Adrenal gland (tissue), 12 donors: ENCODE results near the gene SSC5D. TPM values are rescaled to one million over a fixed set of nuclear protein-coding genes. Genes with fewer than 3 reads are reported as not detected.

Source experiments
- DNase-seq, 7 donors: peaks; one replicate each; pipeline ENCODE4 v3.0.0-alpha.2; 2019 to 2020
- H3K27ac ChIP-seq, 5 donors: fragments of 200-600 bp; sonication (generic) in 4 of 5; 1 replicate in 3 of 5; 2 replicates in 2 of 5; pipeline versions ENCODE4 v1.5.1 to v1.8.0; 2016 to 2020; ENCODE audit warnings: mild to moderate bottlenecking in 1 of 5
- H3K27me3 ChIP-seq: fragments of 200-600 bp; 2 replicates; pipeline ENCODE4 v1.8.0; 2021
- H3K36me3 ChIP-seq, 2 donors: fragments of 200-600 bp; replicated peaks in 1 of 2; 1 replicate in 1 of 2; 2 replicates in 1 of 2; pipeline versions ENCODE4 v1.5.1 to v1.8.0; 2018 to 2022
- H3K4me1 ChIP-seq, 2 donors: fragments of 200-600 bp; replicated peaks in 1 of 2; 1 replicate in 1 of 2; 2 replicates in 1 of 2; pipeline versions ENCODE4 v1.5.1 to v1.8.0; 2018 to 2021
- H3K4me3 ChIP-seq, 4 donors: fragments of 200-600 bp; sonication (generic) in 3 of 4; one replicate each; pipeline ENCODE4 v1.5.1; 2016 to 2018
- H3K9me3 ChIP-seq, 3 donors: fragments of 200-600 bp; sonication (generic) in 1 of 3; replicated peaks in 1 of 3; 1 replicate in 2 of 3; 2 replicates in 1 of 3; pipeline versions ENCODE4 v1.5.1 to v1.8.0; 2016 to 2021
- POLR2A ChIP-seq, 2 donors: fragments of 450-650 bp; IDR thresholded peaks; one replicate each; pipeline ENCODE4 v1.6.1; 2017; ENCODE audit warnings: antibody characterized with exemption in 2 of 2, mild to moderate bottlenecking in 2 of 2, moderate library complexity in 1 of 2
- WGBS, 4 donors: extraction: QIAGEN DNeasy Blood & Tissue Kit in 2 of 4; methylation state at CpG; one replicate each; pipeline versions ENCODE4 v1.1.5 to v1.1.7; 2013 to 2017; 5-methylcytosine and 5-hydroxymethylcytosine counted together
- intact Hi-C, 2 donors: fragments of 100-400 bp; cut with DNase I; formaldehyde crosslinking; loops; one replicate each; pipeline versions ENCODE4 v1.14.1 to v1.15.0; 2022 to 2023
- polyA plus RNA-seq, 3 donors: library from polyadenylated mRNA; stranded (reverse); fragments of 200-250 nt in 2 of 3; fragments of 350-450 nt in 1 of 3; fragmentation: Illumina TruSeq in 1 of 3; extraction: RNeasy Lipid Tissue Mini Kit (QIAGEN cat#74804) in 1 of 3; gene quantifications; one replicate each; pipeline ENCODE4 v1.2.3, GENCODE V29; 2013 to 2014
- total RNA-seq, 9 donors: library from RNA; depleted of rRNA in 4 of 9; stranded (reverse); fragments of >200 nt in 4 of 9; fragments of 120-200 nt in 1 of 9; fragmentation: NEBNext Ultra II Directional in 1 of 9; extraction: Animal tissue kit (Norgen Biotek cat#: 25700) in 1 of 9; gene quantifications; one replicate each; pipeline versions ENCODE4 v1.1.0 to v1.2.4, GENCODE V29; 2013 to 2023
- TF ChIP-seq, protein P1 (sequence below), 6 experiments: fragments of 450-650 bp in 4 of 6; fragments of 200-600 bp in 2 of 6; sonication (generic) in 1 of 6; IDR thresholded peaks; 1 replicate in 5 of 6; 2 replicates in 1 of 6; pipeline versions ENCODE4 v1.5.1 to v1.8.0; 2016 to 2021; ENCODE audit warnings: antibody characterized with exemption in 6 of 6, mild to moderate bottlenecking in 2 of 6, moderate library complexity in 1 of 6
- donor health status: healthy with polysubstance abuse.
- donor health status: Bipolar disorder and iron deficiency.
- donor health status: DM: yes; HTN: yes; CAD: no.
- donor health status: DM: no; HTN: no; CAD: no.
- donor health status: DM: no; HTN: no; CAD: no.
- donor health status: DM: yes; HTN: yes; CAD: no.

SSC5D gene
- total and polyA plus RNA-seq, 12 donors, result 0.33 to 10.0 (median 4.4) TPM

DNA sequence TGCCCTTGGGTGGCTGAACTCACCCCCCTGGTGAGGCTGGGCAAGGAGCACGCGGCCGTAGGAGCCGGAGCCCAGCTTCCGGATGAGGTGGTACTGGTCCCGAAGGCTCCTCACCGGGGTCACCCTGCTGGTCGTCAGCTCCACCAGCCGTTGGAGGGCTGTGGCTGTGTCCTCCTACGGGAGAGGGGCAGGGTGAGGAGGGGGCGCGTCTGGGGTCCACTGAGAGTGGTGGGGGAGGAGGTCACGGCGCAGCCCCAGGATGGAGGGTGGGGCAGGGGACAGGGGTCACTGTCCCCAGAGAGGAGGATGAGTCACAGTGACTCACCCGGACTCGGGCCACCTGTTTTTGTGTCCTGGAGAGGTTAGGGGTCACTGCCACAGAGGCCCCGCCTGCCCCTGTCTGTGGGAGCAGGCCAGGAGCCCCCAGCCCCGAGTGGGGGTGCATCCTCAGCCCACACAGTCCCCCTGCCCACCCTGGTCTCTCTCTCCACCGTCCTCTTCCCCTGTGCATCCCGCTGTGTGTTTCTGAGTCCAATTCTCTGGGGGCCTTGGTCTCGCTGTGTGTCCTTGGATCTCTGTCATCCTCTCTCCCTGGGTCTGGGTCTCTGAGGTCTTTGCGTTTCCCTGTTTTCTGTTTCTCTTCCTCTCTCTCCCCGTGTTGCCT, 56.7 kb downstream of the SSC5D start:
- Histone ChIP-seq H3K9me3 (no peaks in the 10 kb centered on the region), H3K27ac (no peak overlapping the region), H3K27me3 (peaks cover 4% of the 10 kb centered on the region), H3K4me3 (no peak overlapping the region), H3K4me1 (peaks cover 0 to 5% of the 10 kb centered on the region in 2 donors), H3K36me3 (no peaks in the 10 kb centered on the region)
- WGBS, 4 donors, result 40 to 66% (median 58%) methylated on average over 5 to 23 of the region's 23 CpGs
- intact Hi-C loops, result no loop called here
- DNase-seq, result no peak
- TF ChIP-seq, protein P1, sequence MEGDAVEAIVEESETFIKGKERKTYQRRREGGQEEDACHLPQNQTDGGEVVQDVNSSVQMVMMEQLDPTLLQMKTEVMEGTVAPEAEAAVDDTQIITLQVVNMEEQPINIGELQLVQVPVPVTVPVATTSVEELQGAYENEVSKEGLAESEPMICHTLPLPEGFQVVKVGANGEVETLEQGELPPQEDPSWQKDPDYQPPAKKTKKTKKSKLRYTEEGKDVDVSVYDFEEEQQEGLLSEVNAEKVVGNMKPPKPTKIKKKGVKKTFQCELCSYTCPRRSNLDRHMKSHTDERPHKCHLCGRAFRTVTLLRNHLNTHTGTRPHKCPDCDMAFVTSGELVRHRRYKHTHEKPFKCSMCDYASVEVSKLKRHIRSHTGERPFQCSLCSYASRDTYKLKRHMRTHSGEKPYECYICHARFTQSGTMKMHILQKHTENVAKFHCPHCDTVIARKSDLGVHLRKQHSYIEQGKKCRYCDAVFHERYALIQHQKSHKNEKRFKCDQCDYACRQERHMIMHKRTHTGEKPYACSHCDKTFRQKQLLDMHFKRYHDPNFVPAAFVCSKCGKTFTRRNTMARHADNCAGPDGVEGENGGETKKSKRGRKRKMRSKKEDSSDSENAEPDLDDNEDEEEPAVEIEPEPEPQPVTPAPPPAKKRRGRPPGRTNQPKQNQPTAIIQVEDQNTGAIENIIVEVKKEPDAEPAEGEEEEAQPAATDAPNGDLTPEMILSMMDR (IDR thresholded peaks at IDR 0.05), result no peak
- no peak for TF ChIP-seq POLR2A (IDR thresholded peaks at IDR 0.05)

DNA sequence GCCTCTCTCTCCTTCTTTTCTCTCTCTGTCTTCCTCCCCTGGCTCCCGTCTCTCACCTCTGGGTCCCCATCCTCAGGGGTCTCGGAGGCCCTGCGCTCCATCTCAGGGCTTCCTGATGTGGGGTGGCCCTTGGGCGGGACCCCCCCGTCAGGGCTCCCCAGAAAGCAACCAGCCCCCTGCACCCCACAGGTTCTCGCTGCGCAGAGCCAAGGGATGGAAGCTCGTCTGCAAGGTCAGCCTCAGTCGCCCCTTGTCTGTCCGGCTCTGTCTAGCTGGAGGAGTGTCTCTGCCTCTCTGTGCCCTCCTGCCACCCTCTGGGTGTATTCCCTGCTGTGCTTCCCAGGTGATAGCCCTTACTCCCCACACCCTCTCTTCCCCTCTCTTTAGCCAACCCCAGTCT, 57.2 kb downstream of the SSC5D start, which contains the start of gene SBK3:
TSS of gene SBK3 (minus strand) at position 101 of the 400 bp plus-strand sequence. CDS start at position 101, 0 bp downstream.
- Histone ChIP-seq H3K27me3 (peaks cover 8% of the 10 kb centered on the region), H3K4me1 (peaks cover 0 to 5% of the 10 kb centered on the region in 2 donors), H3K9me3 (no peaks in the 10 kb centered on the region), H3K27ac (peak within 1 kb of the TSS in 2 of 5 donors; percentile 22 to 30), H3K36me3 (no peaks in the 10 kb centered on the region), H3K4me3 (no peak within 1 kb of the TSS)
- 69 to 82% (median 76%) methylated on average over 10 of the region's 10 CpGs for WGBS, 4 donors
- no peak for TF ChIP-seq POLR2A (IDR thresholded peaks at IDR 0.05)
- TF ChIP-seq, protein P1 (IDR thresholded peaks at IDR 0.05), result no peak
- intact Hi-C loops, result no loop called here
- no peak for DNase-seq

DNA sequence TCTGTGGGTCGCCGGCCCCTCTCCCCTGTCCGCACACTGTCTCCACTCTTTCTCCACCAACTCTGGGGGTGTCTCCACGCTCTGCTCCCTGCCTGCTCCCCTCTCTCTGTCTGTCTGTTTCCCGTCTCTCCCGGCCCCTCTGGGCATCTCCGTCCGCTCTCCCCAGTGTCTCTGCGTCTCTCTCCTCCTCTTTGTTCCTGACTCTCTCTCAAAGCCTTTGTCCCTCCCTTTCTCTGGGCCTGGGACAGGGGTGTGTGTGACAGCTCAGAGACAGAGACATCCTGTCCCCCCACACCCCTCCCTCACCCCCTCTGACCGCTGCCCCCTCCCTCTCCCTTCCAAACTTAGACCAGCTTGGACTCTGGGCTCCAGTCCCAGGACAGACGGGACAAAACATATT, 57.8 kb downstream of the SSC5D start:
- DNase-seq, result no peak
- WGBS, 4 donors, result 57 to 74% (median 65%) methylated on average over 10 to 11 of the region's 11 CpGs
- intact Hi-C loops, result no loop called here
- Histone ChIP-seq H3K4me3 (no peak overlapping the region), H3K4me1 (peaks cover 0 to 5% of the 10 kb centered on the region in 2 donors), H3K36me3 (no peaks in the 10 kb centered on the region), H3K27me3 (peaks cover 10% of the 10 kb centered on the region), H3K9me3 (no peaks in the 10 kb centered on the region), H3K27ac (peak overlapping the region in 2 of 5 donors; percentile 22 to 30)
- TF ChIP-seq, protein P1 (IDR thresholded peaks at IDR 0.05), result no peak
- TF ChIP-seq POLR2A (IDR thresholded peaks at IDR 0.05), result no peak

DNA sequence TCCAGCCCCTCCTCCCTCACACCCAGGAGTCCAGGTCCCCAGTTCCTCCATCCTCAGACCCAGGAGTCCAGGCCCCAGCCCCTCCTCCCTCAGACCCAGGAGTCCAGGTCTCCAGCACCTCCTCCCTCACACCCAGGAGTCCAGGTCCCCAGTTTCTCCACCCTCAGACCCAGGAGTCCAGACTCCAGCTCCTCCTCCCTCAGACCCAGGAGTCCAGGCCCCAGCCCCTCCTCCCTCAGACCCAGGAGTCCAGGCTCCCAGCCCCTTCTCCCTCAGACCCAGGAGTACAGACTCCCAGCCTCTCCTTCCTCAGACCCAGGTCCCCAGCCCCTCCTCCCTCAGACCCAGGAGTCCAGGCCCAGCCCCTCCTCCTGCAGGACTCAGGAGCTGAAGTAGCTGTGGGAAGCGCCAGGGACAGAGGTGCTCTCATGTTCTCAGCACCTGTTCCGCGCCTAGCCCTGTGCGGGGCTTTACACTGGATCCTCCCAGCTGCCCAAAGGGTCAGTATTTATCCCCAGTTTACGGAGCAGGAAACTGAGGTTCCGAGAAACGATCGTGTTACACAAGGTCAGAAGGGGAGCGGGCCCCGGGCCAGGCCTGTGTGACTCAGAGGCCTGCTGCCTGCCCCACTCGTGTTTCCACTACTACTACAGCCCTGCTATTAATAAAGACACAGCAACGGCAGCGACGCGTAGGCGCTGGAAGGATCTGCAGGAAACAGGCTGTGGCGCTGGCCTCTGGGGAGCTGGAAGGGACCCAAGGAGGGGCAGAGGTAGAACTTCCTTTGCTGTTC, 58.8 kb downstream of the SSC5D start:
- H3K9me3 ChIP-seq, result no peaks in the 10 kb centered on the region

More for the DNA sequence above, 58.8 kb downstream of the SSC5D start:
- H3K27ac ChIP-seq, result peak overlapping the region in 2 of 5 donors; percentile 47 to 68
- no peak overlapping the region for H3K4me3 ChIP-seq
- peak; percentile 48 to 85 (median 68) for DNase-seq
- TF ChIP-seq, protein P1 (IDR thresholded peaks at IDR 0.05), result no peak
- TF ChIP-seq POLR2A (IDR thresholded peaks at IDR 0.05), result no peak
- H3K36me3 ChIP-seq, result no peaks in the 10 kb centered on the region
- 31 to 35% (median 33%) methylated on average over 14 to 17 of the region's 17 CpGs for WGBS, 4 donors
- intact Hi-C loops, result no loop called here
- H3K27me3 ChIP-seq, result peaks cover 20% of the 10 kb centered on the region
- peaks cover 0 to 5% of the 10 kb centered on the region in 2 donors for H3K4me1 ChIP-seq
